ENCODE measurements around the gene ATP5IF1. TPM values are rescaled to one million over a fixed set of nuclear protein-coding genes. Genes with fewer than 3 reads are reported as not detected.

Gene ATP5IF1
- total and polyA plus RNA-seq, 9 of the 15 experiments (the other 6 are each of a cell fraction or from before 2014, with no cell fraction given) = 292 to 1,422 (median 388) TPM

- TF ChIP-seq ELK1 (CRISPR knock-in tag; IDR thresholded peaks at IDR 0.05) = no peak
- TF ChIP-seq MITF (IDR thresholded peaks at IDR 0.05) = no peak
- TF ChIP-seq TRIM28 (IDR thresholded peaks at IDR 0.05) = no peak
- TF ChIP-seq ZNF77 (CRISPR knock-in tag; IDR thresholded peaks at IDR 0.05) = no peak
- TF ChIP-seq SAFB (IDR thresholded peaks at IDR 0.05; ENCODE audit: borderline replicate concordance, low read depth, low read length) = 0 out of 2 replicates have a peak, but pooled peaks have one; percentile 67
- TF ChIP-seq ELK3 (CRISPR knock-in tag; IDR thresholded peaks at IDR 0.05) = no peak
- no peak for TF ChIP-seq SRSF9 (IDR thresholded peaks at IDR 0.05; ENCODE audit: borderline replicate concordance, low read depth, low read length)
- no peak for TF ChIP-seq POLR3G (IDR thresholded peaks at IDR 0.05; ENCODE audit: extremely low read depth, insufficient read length, insufficient replicate concordance)
- no peak for TF ChIP-seq TCF7L2 (IDR thresholded peaks at IDR 0.05; ENCODE audit: low read depth, low read length)
- no peak for TF ChIP-seq PCBP2 (IDR thresholded peaks at IDR 0.05; ENCODE audit: low read depth, low read length, poor library complexity, severe bottlenecking)
- TF ChIP-seq ATF4 (CRISPR knock-in tag; IDR thresholded peaks at IDR 0.05) = peak; percentile 100
- peak; percentile 94 for TF ChIP-seq ZNF143 (CRISPR knock-in tag; IDR thresholded peaks at IDR 0.05)
- TF ChIP-seq ZNF263 (CRISPR knock-in tag; IDR thresholded peaks at IDR 0.05; ENCODE audit: borderline replicate concordance) = peak; percentile 62; the same call in 1 of the 2 replicates
- TF ChIP-seq ZEB2 (IDR thresholded peaks at IDR 0.05) = no peak
- no peak for TF ChIP-seq ZNF717 (CRISPR knock-in tag; IDR thresholded peaks at IDR 0.05)
- TF ChIP-seq BDP1 (IDR thresholded peaks at IDR 0.05; ENCODE audit: insufficient read depth, insufficient read length) = no peak
- TF ChIP-seq ZNF695 (CRISPR knock-in tag; IDR thresholded peaks at IDR 0.05) = no peak
- no peak for TF ChIP-seq SRSF7 (optimal IDR thresholded peaks at IDR 0.05; ENCODE audit: low read depth, low read length)
- 0 out of 2 replicates have a peak, but pooled peaks have one; percentile 77 for TF ChIP-seq RBM34 (IDR thresholded peaks at IDR 0.05; ENCODE audit: borderline replicate concordance, insufficient read depth, low read length)
- TF ChIP-seq ESRRA (IDR thresholded peaks at IDR 0.05; ENCODE audit: borderline replicate concordance, low read depth) = peak; percentile 51; the same call in 1 of the 2 replicates
- peak; percentile 92 for TF ChIP-seq HMGN3 (IDR thresholded peaks at IDR 0.05; ENCODE audit: borderline replicate concordance, extremely low read depth, insufficient read length, low read depth, low read length)
- TF ChIP-seq VEZF1 (CRISPR knock-in tag; IDR thresholded peaks at IDR 0.05) = peak; percentile 90
- no peak for TF ChIP-seq RBBP5 (IDR thresholded peaks at IDR 0.05; ENCODE audit: borderline replicate concordance, insufficient read depth, low read length, poor library complexity, severe bottlenecking)
Observed at GRCh38 chr1:28259252-28259933, 23.5 kb downstream of the ATP5IF1 start, which contains the start of gene SESN2 (continued).

All from K562 (cell line).